CD4-positive, alpha-beta T cell treated with Interleukin-17A for 1 hour (primary cell): Measurements from ENCODE around the gene SERPINB2.
"Not testable (repeated sequence)": the region's sequence is repeated elsewhere in the genome, so short reads cannot be mapped to it uniquely, and the experiment has no call there.

Source experiments
- DNase-seq: peaks from one replicate; pipeline ENCODE4 v3.0.0-alpha.2; 2020

Gene SERPINB2

DNA sequence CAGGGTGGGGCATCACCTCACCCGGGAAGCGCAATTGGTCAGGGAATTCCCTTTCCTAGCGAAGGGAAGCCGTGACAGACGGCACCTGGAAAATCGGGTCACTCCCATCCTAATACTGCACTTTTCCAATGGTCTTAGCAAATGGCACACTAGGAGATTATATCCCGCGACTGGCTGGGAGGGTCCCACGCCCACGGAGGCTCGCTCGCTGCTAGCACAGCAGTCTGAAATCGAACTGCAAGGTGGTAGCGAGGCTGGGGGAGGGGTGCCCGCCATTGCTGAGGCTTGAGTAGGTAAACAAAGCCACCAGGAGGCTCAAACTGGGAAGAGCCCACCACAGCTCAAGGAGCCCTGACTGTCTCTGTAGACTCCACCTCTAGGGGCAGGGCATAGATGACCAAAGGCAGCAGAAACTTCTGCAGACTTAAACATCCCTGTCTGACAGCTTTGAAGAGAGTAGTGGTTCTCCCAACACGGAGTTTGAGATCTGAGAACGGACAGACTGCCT, 53.1 kb downstream of the SERPINB2 start:
- not testable (repeated sequence) for DNase-seq

DNA sequence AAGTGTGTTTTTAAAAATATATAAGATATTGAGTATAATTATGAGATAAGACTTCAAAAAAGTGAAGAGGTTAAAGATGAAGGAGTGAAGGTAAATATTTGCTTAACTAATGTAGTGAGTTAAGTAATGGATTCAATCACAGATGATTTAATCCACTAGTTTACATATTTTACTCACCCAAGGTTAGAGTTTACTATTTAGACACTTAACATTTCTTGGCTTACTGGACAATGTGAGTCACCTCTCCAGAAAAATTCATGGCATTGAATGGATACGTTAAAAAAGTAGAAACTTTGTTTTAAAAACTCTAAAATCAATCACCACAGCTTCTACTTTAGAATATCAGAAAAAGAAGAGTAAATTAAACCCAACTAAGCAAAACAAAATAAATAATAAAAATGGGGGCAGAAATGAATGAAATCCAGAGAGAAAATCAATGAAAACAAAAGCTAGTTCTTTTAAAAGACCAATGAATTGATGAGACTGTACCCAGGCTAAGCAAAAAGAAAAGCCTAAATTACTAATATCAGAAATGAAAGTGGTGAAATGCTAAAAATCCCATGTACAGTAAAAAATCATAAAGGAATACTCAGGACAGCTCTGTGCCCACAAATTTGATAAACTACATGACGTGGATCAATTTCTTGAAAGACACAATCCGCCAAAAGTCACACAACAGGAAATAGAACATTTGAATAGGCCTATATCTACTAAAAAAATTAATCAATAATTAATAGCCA, 59.7 kb downstream of the SERPINB2 start:
- no peak for DNase-seq

DNA sequence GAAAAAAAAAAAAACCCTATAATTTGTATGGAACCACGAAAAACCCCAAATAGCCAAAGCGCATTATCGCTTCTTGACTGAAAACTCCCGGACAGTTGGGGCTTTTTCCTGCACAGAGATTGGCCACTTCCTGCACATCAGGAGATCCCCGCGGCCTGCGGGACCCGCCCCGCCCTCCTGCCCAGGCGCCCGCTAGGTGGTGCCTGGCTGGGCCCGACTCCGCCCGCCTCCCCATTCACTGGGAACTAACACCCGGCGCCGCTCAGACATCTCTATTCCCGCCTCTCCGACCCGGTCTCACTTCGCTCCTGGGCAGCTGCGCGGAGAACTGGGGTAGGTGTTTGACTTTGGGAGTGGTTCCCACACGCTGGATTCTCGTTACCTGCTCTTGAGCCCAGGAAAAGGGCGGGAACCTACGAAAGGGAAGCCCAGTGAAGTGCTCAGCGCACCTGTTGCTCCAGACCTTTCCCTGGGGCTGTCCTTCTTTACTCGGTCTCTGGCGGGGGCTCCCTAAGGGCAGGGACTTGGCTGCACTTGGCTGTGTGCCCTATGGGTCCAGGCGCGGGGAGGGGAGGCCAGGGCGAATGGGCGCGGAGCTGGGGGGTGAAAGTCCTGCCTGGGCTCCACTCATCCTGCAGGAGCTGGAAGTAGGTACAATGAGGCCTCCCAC, 61.7 kb downstream of the SERPINB2 start, which contains the start of gene HMSD:
Gene HMSD (plus strand): TSS at position 234 of the 670 bp plus-strand sequence. CDS start 4,155 bp downstream, outside the sequence.
- peak; percentile 63 for DNase-seq

DNA sequence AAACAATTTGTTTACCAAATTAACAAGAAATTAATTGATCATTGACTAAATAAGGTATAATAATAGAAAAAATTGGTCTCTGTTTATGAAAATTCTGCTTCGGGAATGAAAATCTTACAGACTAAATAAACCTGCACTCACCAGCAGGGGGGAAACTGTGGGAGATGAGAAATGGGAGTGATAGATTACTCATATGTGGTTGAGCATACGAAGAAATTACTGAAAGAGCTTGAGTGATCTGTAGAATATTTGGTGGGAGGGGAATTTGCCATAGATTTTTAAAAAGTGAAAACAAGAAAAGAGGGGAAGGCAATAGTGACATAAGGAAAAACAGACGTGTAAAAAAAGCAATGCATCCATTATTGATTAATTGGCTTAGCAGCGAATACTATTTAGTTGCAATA, 63.8 kb downstream of the SERPINB2 start:
- no peak for DNase-seq
